MCF 10A (cell line): ENCODE measurements around the gene TMIGD1. TPM values are rescaled to one million over a fixed set of nuclear protein-coding genes. Genes with fewer than 3 reads are reported as not detected.

ENCODE experiments used
- BruUV-seq: library from RNA; stranded (reverse); fragments of 400-500 nt; replicated peaks from 2 replicates; lab custom pipeline; 2021; lab: Mats Ljungman, UMichigan
- CTCF ChIA-PET: fragments of 300-600 bp; sonication (Branson Sonifier 250); formaldehyde crosslinking; extraction: SDS; loops from one replicate; lab custom pipeline; 2021; ENCODE audit warnings: antibody characterized with exemption, inconsistent platforms; lab: Yijun Ruan, JAX
- POLR2A ChIA-PET: fragments of 300-600, 350-650 bp; sonication (Branson Sonifier 250); formaldehyde crosslinking; extraction: SDS; loops from one replicate; lab custom pipeline; 2020; ENCODE audit warnings: antibody characterized with exemption, inconsistent platforms; lab: Yijun Ruan, JAX
- DNase-seq: peaks from one replicate; pipeline ENCODE4 v3.0.0-alpha.2; 2018; ENCODE audit not compliant: unreplicated experiment
- H3K27ac Mint-ChIP-seq: one replicate; pipeline ENCODE4 v1.8.0; 2022; ENCODE audit warnings: mild to moderate bottlenecking, low read depth, mixed read lengths; ENCODE audit not compliant: unreplicated experiment
- H3K27me3 Mint-ChIP-seq: one replicate; pipeline ENCODE4 v1.8.0; 2022; ENCODE audit warnings: mixed read lengths; ENCODE audit not compliant: insufficient read depth, unreplicated experiment
- H3K36me3 Mint-ChIP-seq: one replicate; pipeline ENCODE4 v1.8.0; 2022; ENCODE audit warnings: mild to moderate bottlenecking, moderate library complexity, mixed read lengths; ENCODE audit not compliant: insufficient read depth, unreplicated experiment
- H3K4me1 Mint-ChIP-seq: one replicate; pipeline ENCODE4 v1.8.0; 2022; ENCODE audit warnings: mixed read lengths; ENCODE audit not compliant: insufficient read depth, unreplicated experiment
- H3K4me3 Mint-ChIP-seq: one replicate; pipeline ENCODE4 v1.8.0; 2022; ENCODE audit warnings: mild to moderate bottlenecking, moderate library complexity, mixed read lengths; ENCODE audit not compliant: unreplicated experiment
- H3K9me3 Mint-ChIP-seq: one replicate; pipeline ENCODE4 v1.8.0; 2022; ENCODE audit warnings: mixed read lengths; ENCODE audit not compliant: unreplicated experiment
- CTCF ChIP-seq: fragments of 200-600 bp; IDR thresholded peaks from one replicate; pipeline ENCODE4 v1.8.0; 2022; ENCODE audit warnings: antibody characterized with exemption, mild to moderate bottlenecking; ENCODE audit not compliant: unreplicated experiment
- intact Hi-C: fragments of 100-400 bp; cut with micrococcal nuclease; formaldehyde crosslinking; loops from 2 replicates; pipeline ENCODE4 v1.14.1; 2022
- total RNA-seq: library from RNA; stranded (reverse); gene quantifications from 2 replicates; pipeline ENCODE4 v1.2.3, GENCODE V29; 2022

The TMIGD1 gene
- total RNA-seq, 1 experiment from 2014 or later: not detected

GRCh38 chr17:30360086-30360808 is 26.4 kb upstream of the TMIGD1 start:
- BruUV-seq: no TSS peak
- peaks cover 4% of the 10 kb centered on the region for H3K36me3 Mint-ChIP-seq
- peaks cover 18% of the 10 kb centered on the region for H3K9me3 Mint-ChIP-seq
- no peak overlapping the region for H3K4me3 Mint-ChIP-seq
- DNase-seq: no peak
- intact Hi-C loops: no loop called here
- POLR2A ChIA-PET: no interaction called here
- no peak overlapping the region for H3K27ac Mint-ChIP-seq
- CTCF ChIA-PET: no interaction called here
- H3K4me1 Mint-ChIP-seq: peaks cover 8% of the 10 kb centered on the region
- no peak for TF ChIP-seq CTCF
- no peaks in the 10 kb centered on the region for H3K27me3 Mint-ChIP-seq

GRCh38 chr17:30358055-30358760 is 24.4 kb upstream of the TMIGD1 start:
- no TSS peak for BruUV-seq
- Mint-ChIP-seq H3K36me3 (peaks cover 2% of the 10 kb centered on the region), H3K4me1 (no peaks in the 10 kb centered on the region), H3K9me3 (peaks cover 18% of the 10 kb centered on the region), H3K27me3 (no peaks in the 10 kb centered on the region), H3K4me3 (no peak overlapping the region), H3K27ac (no peak overlapping the region)
- POLR2A ChIA-PET: interaction anchor here (0.6 to 1.4 kb wide), 8 partner anchors 11 to 374 kb away, joined by 3 to 6 read pairs (median 4); partner anchors contain the start of genes GOSR1 and NSRP1
- no peak for TF ChIP-seq CTCF
- CTCF ChIA-PET: interaction anchor here (0.6 to 0.8 kb wide), 2 partner anchors 19 to 175 kb away, joined by 3 to 5 read pairs; no protein-coding TSS in a partner anchor
- intact Hi-C loops: no loop called here
- no peak for DNase-seq

GRCh38 chr17:30357476-30357875 is 23.6 kb upstream of the TMIGD1 start:
- Mint-ChIP-seq H3K4me3 (no peak overlapping the region), H3K27ac (no peak overlapping the region), H3K27me3 (no peaks in the 10 kb centered on the region), H3K4me1 (no peaks in the 10 kb centered on the region), H3K36me3 (no peaks in the 10 kb centered on the region), H3K9me3 (peaks cover 18% of the 10 kb centered on the region)
- intact Hi-C loops: no loop called here
- TF ChIP-seq CTCF: no peak
- CTCF ChIA-PET: interaction anchor here (0.9 to 1.0 kb wide), 2 partner anchors 16 to 21 kb away, joined by 3 to 5 read pairs; no protein-coding TSS in a partner anchor
- BruUV-seq: no TSS peak
- POLR2A ChIA-PET: interaction anchor here (0.8 to 1.4 kb wide), 5 partner anchors 10 to 241 kb away, joined by 3 to 6 read pairs (median 3); partner anchors contain the start of gene NSRP1
- no peak for DNase-seq

GRCh38 chr17:30354701-30355100 is 20.8 kb upstream of the TMIGD1 start:
- no peak for TF ChIP-seq CTCF
- H3K4me3 Mint-ChIP-seq: no peak overlapping the region
- no peak for DNase-seq
- no peaks in the 10 kb centered on the region for H3K4me1 Mint-ChIP-seq
- POLR2A ChIA-PET: interaction anchor here (0.8 kb wide), 1 partner anchor 9 kb away, joined by 4 read pairs; no protein-coding TSS in a partner anchor
- CTCF ChIA-PET: interaction anchor here (0.8 kb wide), 1 partner anchor 14 kb away, joined by 6 read pairs; no protein-coding TSS in a partner anchor
- intact Hi-C loops: no loop called here
- H3K36me3 Mint-ChIP-seq: no peaks in the 10 kb centered on the region
- no TSS peak for BruUV-seq
- H3K27me3 Mint-ChIP-seq: no peaks in the 10 kb centered on the region
- H3K9me3 Mint-ChIP-seq: peaks cover 2% of the 10 kb centered on the region
- no peak overlapping the region for H3K27ac Mint-ChIP-seq
